HepG2 (cell line): ENCODE results near the gene ZNF629. TPM values are rescaled to one million over a fixed set of nuclear protein-coding genes. Genes with fewer than 3 reads are reported as not detected.
A peak's percentile ranks its signal among the peaks of the same experiment; 100 is the strongest.

Experiments
- BRF2 ChIP-seq: sonication (generic); formaldehyde crosslinking; IDR thresholded peaks from 2 replicates; pipeline ENCODE4 v1.8.1; 2022; ENCODE audit warnings: mild to moderate bottlenecking, missing genetic modification reagents
- CREB3 ChIP-seq: sonication (generic); formaldehyde crosslinking; IDR thresholded peaks from 2 replicates; pipeline ENCODE4 v1.5.0; 2020; ENCODE audit warnings: missing genetic modification reagents
- CSRNP1 ChIP-seq: sonication (generic); formaldehyde crosslinking; IDR thresholded peaks from 2 replicates; pipeline ENCODE4 v1.8.1; 2023; ENCODE audit warnings: mild to moderate bottlenecking, missing genetic modification reagents
- FOXO1 ChIP-seq: sonication (generic); formaldehyde crosslinking; IDR thresholded peaks from 2 replicates; pipeline ENCODE4 v1.4.0; 2020; ENCODE audit warnings: missing genetic modification reagents
- GATAD2A ChIP-seq: IDR thresholded peaks from 2 replicates; pipeline ENCODE4 v1.6.1; 2016
- GZF1 ChIP-seq: sonication (generic); formaldehyde crosslinking; IDR thresholded peaks from 2 replicates; pipeline ENCODE4 v1.5.1; 2020; ENCODE audit warnings: mild to moderate bottlenecking, missing genetic modification reagents
- HOXA9 ChIP-seq: sonication (generic); formaldehyde crosslinking; IDR thresholded peaks from 2 replicates; pipeline ENCODE4 v1.8.1; 2022; ENCODE audit warnings: missing genetic modification reagents, mild to moderate bottlenecking, moderate library complexity, borderline replicate concordance
- IKZF4 ChIP-seq: sonication (generic); formaldehyde crosslinking; IDR thresholded peaks from 2 replicates; pipeline ENCODE4 v1.5.1; 2020; ENCODE audit warnings: borderline replicate concordance, mild to moderate bottlenecking, low read depth, missing genetic modification reagents; ENCODE audit errors: not compliant biosample characterization
- MXD3 ChIP-seq: IDR thresholded peaks from 2 replicates; pipeline ENCODE4 v1.6.1; 2016; ENCODE audit warnings: mild to moderate bottlenecking, missing biosample characterization, missing genetic modification reagents
- NFAT5 ChIP-seq: sonication (generic); formaldehyde crosslinking; IDR thresholded peaks from 2 replicates; pipeline ENCODE4 v1.4.0; 2020; ENCODE audit warnings: missing genetic modification reagents
- RBM39 ChIP-seq: fragments of 200-400 bp; formaldehyde crosslinking; IDR thresholded peaks from one replicate; pipeline ENCODE4 v1.6.1; 2018; ENCODE audit warnings: antibody characterized with exemption, mild to moderate bottlenecking, low read depth, low read length; ENCODE audit not compliant: poor library complexity, severe bottlenecking
- SKI ChIP-seq: fragments of 450-650 bp; IDR thresholded peaks from one replicate; pipeline ENCODE4 v1.6.1; 2018; ENCODE audit warnings: mild to moderate bottlenecking; ENCODE audit not compliant: partially characterized antibody
- ZNF451 ChIP-seq: sonication (generic); formaldehyde crosslinking; IDR thresholded peaks from 2 replicates; pipeline ENCODE4 v1.5.0; 2020; ENCODE audit warnings: mild to moderate bottlenecking, missing genetic modification reagents
- ZNF558 ChIP-seq: sonication (generic); formaldehyde crosslinking; IDR thresholded peaks from 2 replicates; pipeline ENCODE4 v1.9.0; 2022; ENCODE audit warnings: mild to moderate bottlenecking, missing genetic modification reagents, borderline replicate concordance
- ZNF607 ChIP-seq: sonication (generic); formaldehyde crosslinking; IDR thresholded peaks from 2 replicates; pipeline ENCODE4 v1.5.1; 2020; ENCODE audit warnings: missing genetic modification reagents, mild to moderate bottlenecking, borderline replicate concordance
- ZNF629 ChIP-seq: sonication (generic); formaldehyde crosslinking; conservative IDR thresholded peaks from 2 replicates; pipeline ENCODE4 v1.5.0; 2020; ENCODE audit warnings: missing genetic modification reagents
- ZNF672 ChIP-seq: sonication (generic); formaldehyde crosslinking; IDR thresholded peaks from 2 replicates; pipeline ENCODE4 v1.8.1; 2022; ENCODE audit warnings: missing genetic modification reagents
- ZNF784 ChIP-seq: sonication (generic); formaldehyde crosslinking; IDR thresholded peaks from 2 replicates; pipeline ENCODE4 v1.5.1; 2020; ENCODE audit warnings: missing genetic modification reagents, mild to moderate bottlenecking, borderline replicate concordance
- ZSCAN12 ChIP-seq: sonication (generic); formaldehyde crosslinking; IDR thresholded peaks from 2 replicates; pipeline ENCODE4 v1.9.0; 2021; ENCODE audit warnings: mild to moderate bottlenecking, missing genetic modification reagents
- polyA plus RNA-seq, 8 experiments: library from polyadenylated mRNA; depleted of rRNA in 3 of 8; stranded (reverse) in 7 of 8; unstranded in 1 of 8; fragments of >200 nt; fragmentation: Illumina TruSeq in 4 of 8; extraction: Trizol in 4 of 8; gene quantifications; 2 replicates each; pipeline versions ENCODE4 v1.2.1 to v1.2.3, GENCODE V29; 2011 to 2016; ENCODE audit warnings: low read depth in 4 of 8, missing spikeins in 1 of 8, mixed read lengths in 1 of 8; ENCODE audit not compliant: insufficient read depth in 1 of 8
- total RNA-seq, 5 experiments: library from RNA; depleted of rRNA; stranded (reverse); fragments of >200 nt; fragmentation: Illumina TruSeq; extraction: Trizol; gene quantifications; 2 replicates each; pipeline ENCODE4 v1.2.3, GENCODE V29; 2016; ENCODE audit warnings: low read depth in 1 of 5

The ZNF629 gene
- total and polyA plus RNA-seq, 2 of the 13 experiments (the other 11 are each of a cell fraction or from before 2014, with no cell fraction given) = 6.1 to 16.5 TPM

GRCh38 chr16:30761427-30761927 is 25.5 kb downstream of the ZNF629 start (continued):
- TF ChIP-seq ZNF451 (CRISPR knock-in tag) (peak; percentile 57; the same call in 1 of the 2 replicates), HOXA9 (peak; percentile 63; the same call in 1 of the 2 replicates), NFAT5 (CRISPR knock-in tag) (0 out of 2 replicates have a peak, but pooled peaks have one; percentile 33), GZF1 (0 out of 2 replicates have a peak, but pooled peaks have one; percentile 28), CREB3 (CRISPR knock-in tag) (no peak), ZSCAN12 (0 out of 2 replicates have a peak, but pooled peaks have one; percentile 12), ZNF784 (CRISPR knock-in tag) (no peak), ZNF672 (CRISPR knock-in tag) (peak; percentile 51; the same call in 1 of the 2 replicates), FOXO1 (CRISPR knock-in tag) (no peak), GATAD2A (CRISPR knock-in tag) (no peak), SKI (no peak), CSRNP1 (CRISPR knock-in tag) (peak; percentile 25; the same call in 1 of the 2 replicates), ZNF629 (no peak), RBM39 (peak; percentile 2), IKZF4 (CRISPR knock-in tag) (peak; percentile 22), ZNF607 (CRISPR knock-in tag) (peak; percentile 50; the same call in 1 of the 2 replicates), ZNF558 (CRISPR knock-in tag) (peak; percentile 57; the same call in 1 of the 2 replicates), BRF2 (CRISPR knock-in tag) (0 out of 2 replicates have a peak, but pooled peaks have one; percentile 21), MXD3 (CRISPR knock-in tag) (0 out of 2 replicates have a peak, but pooled peaks have one; percentile 17)
